CD4-positive, alpha-beta T cell treated with Interleukin-17A for 1 hour (primary cell): ENCODE data around the gene EEFSEC.

Experiments
- DNase-seq: peaks from one replicate; pipeline ENCODE4 v3.0.0-alpha.2; 2020

Gene EEFSEC

DNA sequence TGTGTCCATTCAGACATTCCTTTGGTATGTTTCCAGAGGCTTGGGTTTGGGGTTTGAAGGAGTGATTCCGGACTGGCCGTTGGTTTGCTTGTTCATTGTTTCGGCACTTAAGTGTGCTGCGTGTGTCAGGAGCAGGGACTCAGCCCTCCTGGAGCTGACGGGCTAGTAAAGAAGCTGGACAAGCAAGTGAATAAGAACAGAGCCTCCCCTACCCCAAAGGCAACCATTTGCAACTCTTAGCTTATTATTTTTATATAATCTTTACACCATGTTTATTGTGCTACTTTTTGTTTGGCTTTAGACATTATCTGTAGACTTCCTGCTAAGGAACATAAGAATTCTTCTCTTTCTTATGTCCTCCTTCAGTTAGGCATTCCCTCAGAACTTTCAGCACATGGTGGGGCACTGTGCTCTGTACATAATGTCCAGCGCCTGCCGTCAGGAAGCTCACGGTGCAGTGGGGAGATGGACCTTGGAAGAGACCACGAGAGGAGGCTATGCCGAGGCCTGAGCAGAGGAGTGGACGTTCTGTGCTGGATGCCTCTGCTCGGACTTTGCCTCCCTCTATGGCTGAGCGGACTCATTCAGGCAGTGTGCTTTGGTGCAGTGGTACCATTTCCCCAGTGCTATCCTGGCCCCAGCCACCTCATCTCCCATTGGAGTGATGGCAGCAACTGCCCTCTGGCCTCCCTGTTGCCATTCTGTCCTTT, 65.4 kb downstream of the EEFSEC start:
- DNase-seq = no peak

DNA sequence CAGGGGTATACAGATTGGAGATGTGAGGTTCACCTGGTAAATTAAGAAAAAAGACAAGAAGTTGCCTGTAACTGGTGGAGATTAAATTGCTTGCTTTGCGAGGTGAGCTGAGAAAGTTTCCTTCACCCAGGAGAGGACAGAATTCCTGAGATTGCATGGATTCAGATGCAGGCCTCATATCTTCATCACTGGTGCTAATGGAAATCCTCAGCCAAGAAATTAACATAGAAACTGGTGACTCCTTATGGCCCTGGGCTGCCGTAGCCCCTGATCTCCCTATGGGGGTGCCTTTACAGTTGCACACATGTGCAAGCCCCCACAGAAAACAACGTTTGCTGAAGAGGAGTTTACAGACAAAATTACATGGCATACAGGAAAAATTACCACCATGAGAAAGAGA, 68.0 kb downstream of the EEFSEC start:
- no peak for DNase-seq

DNA sequence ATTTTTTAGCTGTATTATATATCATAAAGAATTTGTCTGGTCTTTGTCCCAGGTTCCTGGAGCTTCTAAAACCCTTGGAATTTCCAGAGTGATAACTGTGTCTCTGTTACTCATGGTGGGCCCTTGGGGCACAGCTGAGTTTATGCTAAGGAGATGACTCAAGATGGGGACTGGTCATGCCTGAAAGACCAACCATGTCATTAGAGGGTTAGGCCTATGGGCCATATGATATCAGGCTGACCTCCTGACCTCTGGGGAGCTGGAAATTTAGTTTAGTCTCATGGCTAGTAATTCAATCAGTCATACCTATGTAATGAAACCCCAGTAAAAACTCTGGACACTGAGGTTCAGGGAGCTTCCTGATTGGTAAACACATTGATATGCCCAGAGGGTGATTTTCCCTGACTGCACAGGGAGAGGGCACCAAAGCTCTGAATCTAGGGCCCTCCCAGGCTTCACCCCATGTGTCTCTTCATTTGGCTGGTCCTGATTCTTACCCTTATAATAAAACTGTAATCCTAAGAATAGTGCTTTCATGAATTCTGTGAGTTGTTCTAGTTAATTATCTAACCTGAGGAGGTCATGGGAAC, 69.6 kb downstream of the EEFSEC start:
- DNase-seq = no peak

DNA sequence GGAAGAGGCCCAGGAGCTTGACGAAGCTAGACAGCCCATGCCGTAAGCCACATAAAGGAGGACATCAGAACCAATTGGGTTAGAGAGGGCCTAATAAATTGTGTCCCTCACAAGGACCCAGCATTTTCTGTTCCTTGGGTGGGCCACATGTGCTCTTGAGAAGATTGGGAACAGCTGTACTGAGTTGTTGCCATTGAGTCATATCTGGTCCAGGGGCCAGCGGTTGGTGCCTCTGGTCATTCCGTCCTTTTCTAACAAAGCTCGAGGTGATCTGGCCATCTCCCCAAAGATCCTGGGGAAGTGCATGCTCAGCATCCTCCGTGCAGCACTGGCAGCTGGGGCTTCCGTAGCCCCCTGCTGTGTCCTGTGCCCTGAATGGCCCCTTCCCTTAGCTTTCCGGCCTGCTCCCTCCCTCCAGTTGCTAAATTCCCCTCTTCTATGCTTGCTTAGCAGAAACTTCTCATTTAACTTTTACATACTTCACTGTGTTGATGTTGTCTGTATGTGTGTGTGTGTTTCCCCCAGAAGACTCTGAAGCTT, 73.0 kb downstream of the EEFSEC start:
- no peak for DNase-seq

DNA sequence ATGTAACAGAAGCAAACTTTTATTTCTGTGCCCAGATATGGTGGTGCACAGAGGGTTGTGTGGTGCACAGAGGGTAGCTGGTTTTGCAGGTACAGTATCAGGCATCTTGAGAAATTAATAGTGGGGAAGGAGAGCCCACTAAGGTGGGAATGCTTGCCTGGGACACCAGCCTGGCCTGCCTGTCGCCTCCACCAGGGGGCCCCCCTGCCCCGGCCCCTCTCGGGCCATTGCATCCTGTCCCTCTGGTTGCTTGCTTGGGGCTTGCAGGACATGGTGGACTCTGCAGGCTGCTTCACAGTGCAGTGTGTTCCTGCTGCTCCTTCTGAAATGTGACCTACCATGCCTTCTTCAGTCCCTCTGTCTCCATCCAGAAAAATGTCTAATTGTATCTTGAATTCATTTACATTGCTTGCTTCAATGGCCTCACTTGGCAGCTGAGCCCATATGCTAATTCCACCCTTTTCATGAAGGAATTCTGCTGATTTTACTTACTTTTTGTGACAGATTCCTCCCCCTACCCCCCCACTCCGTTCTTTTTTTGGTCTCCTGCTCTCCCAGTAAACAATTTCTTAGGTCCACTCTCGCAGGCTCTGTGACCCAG, 73.6 kb downstream of the EEFSEC start:
- peak; percentile 16 for DNase-seq

DNA sequence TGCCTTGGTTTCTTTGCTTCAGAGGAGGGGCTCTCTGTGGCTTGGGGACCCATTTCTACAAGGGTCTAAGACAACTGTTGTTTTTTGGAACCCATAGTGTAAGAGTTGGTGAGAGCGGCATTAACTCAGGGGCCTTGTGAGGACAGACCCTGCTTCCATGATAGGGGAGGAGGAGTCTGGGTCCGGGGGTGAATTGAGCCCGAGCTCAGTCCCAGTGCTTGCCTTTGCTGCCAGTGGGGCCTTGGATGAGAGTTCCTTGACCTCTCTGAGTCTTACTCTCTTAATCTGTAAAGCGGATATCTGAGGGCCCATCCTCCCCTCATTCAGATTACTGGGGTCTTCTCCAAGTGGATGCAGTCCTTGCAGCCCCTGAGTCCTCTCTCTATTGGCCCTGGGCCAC, 74.2 kb downstream of the EEFSEC start:
- DNase-seq = no peak

DNA sequence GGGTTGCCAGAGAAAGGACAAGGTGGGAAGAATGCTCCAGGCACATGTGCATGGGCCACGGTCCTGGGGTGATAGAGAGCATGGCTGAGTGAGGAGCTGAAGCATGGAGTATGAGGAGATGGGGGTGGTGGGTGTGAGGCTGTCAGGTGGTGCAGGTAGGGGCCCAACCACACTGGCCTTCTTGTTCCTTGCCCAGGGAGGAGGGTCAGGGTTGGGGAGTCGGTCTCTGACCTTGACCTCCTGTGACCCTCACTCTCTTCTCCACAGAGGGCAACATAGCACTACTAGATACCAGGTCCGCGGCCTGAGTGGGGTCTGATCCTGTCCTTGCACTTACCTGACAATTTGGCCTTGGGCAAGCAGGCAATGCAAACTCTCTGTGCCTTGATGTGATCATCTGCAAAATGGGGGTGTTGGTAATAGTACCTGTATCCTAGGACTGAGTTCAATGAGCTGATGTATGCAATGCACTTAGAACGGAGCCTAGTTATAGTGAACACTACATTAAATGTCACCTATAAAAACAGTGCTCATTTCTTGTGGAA, 75.2 kb downstream of the EEFSEC start:
- DNase-seq = no peak

DNA sequence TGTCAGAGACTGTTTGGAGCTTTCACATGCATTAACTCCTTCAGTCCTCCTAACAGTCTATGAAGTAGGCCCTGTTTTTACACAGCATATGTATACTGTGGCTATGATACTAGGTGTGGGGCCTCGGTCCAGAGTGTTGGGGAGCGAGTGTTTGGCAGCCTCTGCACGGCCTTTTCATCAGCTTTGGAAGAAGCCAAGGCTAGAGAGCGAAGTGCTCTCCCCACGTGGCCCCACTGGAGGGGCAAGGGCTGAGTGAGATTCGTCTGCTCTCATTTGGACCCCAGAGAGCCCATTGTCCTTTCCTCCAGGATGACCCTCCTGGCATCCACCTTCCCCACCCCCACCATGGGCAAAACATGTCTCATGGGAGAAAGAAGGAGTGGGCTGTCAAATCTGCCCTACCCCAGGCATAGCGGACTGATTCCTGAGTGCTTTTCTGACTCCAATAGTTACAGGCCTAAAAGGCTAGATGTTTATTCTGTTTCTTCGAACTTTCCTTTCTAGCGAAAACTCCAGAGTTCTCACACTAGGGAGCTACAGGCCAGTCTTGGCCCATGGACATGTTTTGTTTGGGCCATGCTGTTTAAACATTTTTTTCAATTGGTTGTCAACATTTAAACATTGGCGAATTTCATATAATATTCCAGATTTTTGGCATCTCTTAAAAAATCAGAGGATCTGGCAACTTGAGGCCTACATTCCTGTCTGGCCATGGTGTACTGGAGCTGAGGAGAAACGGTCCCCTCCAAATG, 76.0 kb downstream of the EEFSEC start:
- no peak for DNase-seq

DNA sequence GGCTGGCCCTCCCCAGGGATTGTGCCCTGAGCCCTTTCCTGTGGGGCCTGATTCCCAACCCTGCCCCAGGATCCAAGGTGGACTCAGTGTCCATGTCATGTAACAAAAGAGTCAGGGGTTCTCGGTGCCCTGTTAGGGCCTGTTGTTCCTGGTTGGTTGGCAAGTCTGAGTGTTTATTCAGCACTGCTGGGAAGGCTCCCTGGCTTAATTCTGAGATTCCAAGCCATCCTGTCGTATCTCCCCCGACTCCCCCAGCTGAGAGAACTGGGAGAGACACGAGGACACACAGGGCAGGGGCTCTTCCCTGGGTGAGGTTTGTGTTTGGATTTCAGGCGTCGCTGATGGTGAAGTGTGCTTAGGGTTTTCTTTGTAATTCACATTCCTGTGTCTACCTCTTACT, 78.3 kb downstream of the EEFSEC start:
- DNase-seq = no peak

DNA sequence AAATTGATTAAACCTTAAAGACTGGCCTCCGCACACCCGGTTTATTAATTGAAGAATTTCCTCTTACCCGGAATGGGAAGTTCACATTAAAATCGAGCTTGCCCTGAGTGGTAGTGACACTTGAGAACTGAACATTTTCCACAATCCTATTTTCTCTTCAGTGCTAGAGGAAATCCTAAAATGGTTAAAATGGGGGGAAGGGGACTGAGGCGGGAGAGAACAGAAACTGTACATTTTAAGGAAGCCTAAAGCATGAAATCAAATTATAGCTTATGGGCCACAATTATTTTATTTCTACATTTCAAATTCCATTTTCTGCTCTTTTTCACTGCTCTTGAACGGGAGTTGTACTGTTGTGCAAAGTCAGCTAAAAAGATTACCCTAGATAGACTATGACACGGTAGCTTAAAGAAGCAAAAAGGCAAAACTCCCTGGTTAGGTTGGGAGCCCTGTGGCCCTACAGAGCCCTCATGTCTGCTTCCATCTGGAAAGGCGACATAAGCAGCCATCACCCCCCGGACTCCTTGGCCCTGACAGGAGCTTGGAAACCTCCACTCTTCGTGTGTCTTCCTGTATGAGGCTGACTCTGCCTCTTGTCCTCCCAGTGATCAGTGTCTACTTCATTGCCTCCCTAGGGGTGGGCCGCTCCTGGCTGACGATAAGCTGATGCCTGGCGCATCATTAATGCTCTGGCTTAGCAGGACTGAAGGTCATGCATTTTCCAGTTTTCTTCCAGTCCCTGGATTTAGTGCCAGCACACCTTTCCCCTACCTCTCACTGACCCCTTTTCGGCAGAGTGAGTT, 79.3 kb downstream of the EEFSEC start:
- DNase-seq = no peak

DNA sequence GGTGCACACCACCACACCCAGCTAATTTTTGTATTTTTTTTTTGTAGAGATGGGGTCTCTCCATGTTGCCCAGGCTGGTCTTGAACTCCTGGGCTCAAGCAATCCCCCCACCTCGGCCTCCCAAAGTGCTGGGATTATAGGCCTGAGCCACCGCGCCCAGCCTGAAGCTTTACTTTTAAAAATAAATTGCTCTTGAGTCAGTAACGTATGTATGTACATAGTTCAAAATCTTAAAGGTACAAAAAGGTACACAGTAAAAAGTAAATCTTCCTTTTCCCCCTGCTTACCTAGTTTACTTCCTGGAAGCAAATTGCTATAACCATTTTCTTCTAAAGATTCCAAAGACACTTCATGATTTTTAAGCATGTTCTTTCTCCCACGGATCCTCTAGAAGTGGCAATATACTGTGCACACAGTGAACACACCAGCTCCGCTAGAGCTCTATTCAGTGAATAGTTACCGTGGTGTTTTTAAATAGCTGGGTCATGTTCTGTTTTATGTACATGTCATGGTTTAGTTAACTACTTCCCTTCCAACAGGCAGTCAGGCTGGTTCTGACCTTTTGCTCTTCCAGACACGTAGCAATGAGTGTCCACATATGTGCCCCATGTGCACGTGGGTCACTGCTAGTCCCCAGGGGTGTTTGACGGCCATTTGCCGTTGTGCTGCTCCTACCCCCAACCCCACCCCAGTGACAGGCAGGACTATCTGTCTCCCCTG, 82.1 kb downstream of the EEFSEC start:
- no peak for DNase-seq

DNA sequence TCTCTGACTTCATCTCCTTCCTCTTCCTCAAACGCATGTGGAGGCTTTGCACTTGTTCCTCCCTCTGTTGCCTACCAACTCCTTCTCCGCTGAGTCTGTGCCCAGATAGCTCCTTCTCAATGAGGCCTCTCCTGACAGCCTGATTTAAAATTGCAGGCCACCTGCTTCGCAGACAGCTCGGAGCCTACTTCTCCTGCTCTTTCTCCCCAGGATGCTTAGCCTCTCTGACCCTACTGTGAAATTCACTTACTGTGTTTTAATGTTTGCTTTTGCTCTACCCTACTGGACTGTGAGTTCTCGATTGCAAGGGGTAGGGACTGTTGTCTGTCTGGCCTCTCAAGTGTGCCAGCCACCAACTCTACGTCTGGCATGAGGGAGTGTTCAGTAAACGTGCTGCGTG, 83.4 kb downstream of the EEFSEC start:
- DNase-seq = no peak

DNA sequence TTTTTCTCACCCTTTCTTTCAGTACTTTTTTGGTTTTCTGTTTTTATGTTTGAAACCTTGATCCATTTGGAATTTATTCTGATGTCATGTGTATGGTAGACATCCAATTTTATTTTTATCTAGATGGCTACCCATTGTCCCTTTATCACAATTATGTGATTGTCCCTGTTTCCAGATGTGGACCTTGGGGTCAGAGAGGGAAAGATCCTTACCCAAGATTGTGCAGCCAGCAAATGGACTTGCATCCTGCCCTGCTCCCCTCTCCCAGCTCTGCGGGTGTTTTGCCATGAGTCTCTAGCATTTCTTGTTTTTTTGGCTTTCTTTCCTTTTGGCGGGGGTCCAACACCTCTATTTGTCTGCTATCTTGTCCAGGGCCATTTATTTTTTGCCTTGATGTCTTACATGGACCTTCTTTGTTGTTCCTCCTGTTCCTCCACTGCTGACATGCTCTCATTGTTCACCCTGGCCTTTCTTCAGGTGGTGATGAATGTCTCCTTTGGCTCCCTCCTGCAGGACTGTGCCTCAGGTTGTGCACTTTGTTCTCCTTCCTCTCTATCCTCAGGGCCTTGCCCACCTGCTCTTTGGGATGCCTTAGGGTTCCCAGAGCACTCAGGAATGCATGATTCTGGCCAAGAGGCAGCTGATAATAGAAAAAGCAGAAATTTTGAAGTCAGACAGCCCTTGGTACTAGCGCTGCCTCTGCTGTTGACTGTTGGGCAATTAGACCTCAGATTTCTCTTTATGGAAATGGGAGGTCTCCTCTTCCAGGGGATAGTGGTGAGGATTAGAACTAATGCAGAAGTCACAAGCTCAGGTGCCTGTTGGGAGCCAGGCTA, 84.3 kb downstream of the EEFSEC start:
- no peak for DNase-seq

DNA sequence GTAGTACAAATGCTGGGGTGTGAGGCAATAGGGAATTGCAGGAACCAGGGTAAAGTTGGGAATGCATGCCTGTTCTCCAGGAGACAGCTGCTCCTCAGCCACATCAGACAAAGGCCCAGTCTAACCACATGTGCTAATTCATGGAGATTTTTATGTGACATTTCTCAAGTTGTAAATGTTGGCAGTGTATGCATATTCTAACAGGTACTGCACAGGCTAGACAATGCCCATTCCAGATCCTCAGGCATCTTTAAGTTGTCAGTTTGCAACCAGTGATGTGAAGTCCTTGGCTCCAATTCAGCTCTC, 84.9 kb downstream of the EEFSEC start:
- DNase-seq = no peak

DNA sequence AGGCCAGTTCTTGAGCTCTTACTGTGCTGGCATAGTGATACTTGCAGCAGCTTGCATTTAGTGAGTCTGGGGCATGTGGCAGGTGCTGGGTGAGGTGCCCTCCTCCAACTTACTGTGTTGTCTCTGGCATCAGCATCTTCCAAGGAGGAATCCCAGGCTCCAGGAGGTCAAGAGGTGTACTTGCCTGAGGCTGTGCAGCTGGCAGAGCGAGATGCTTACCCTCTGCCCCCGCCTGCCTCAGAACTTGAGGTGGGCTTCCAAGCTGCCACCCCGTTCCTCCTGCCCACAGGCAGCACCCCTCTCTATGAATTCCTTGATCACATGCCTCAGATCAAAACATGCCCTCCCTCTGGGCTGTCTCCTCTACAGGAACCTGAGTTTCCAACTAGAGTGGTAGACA, 86.0 kb downstream of the EEFSEC start:
- DNase-seq = no peak

DNA sequence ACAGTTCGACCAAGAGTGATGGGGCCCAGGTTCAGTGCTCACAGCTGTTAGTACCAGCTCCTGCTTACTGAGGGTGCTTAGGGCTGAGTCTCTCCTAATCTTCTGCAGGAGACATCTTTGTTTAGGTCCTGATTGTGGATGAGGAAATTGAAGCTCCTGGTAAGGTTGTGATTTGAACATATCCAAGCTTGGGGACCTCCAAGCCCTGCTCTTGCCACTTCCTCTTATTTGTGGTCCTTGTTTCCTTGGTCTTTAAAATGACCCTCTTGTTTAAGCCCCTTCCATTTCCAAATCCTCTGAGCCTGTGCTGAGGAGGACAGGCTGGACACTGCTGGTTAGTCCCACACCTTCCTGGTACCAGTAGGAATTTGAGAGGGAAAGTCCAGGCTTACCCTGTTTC, 87.0 kb downstream of the EEFSEC start:
- DNase-seq = no peak

DNA sequence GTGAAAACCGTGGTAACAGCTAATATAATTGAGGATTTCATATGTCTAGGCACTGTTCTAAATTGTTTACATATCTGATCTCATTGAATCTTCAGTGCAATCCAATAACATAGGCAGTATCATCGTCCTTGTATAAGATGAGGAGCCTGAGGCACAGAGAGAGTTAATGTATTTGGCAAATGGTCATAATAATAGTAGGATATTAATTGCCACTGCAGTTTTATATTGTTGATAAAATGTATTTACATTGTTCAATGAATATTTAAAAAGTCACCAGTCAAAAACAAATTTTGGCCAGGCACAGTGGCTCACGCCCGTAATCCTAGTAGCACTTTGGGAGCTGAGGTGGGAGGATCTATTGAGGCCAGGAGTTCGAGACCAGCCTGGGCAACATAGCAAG, 88.5 kb downstream of the EEFSEC start:
- no peak for DNase-seq

DNA sequence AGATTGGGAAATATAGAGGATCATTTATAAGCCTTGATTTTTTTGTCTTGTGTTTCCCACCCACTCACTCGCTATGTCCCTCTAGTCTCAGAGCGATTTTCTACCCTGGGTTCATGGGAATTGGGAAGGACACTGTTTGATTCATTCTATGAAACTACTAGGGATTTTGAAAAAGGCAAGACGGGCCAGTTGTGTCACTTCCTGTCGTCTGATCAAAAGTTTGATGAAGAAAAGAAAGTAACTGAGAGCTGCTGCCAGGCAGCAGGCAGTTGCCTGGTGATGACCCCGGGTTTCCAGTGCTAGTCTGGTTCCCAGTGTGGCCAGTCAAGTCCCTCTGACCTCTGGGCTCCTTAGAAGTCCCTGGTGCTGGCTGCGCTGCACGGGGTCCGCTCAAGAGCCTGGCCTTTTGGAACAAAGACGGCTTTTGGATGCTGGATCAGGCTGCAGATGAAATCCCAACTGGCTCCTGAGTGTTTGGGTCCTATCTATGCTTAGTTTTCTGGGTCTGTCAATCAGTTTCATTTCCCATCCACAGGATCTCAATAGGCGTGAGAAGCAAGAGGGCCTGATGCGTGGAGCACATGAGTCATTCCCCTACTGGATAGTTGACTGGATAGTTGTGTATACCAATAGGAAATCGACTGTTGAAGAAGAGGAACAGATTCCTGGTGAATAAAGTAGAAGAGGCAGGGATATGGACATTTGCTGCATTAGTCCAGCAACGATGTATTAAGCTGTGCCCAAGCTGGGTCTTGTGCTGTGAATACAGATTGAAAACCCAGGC, 89.7 kb downstream of the EEFSEC start:
- DNase-seq = peak; percentile 12

DNA sequence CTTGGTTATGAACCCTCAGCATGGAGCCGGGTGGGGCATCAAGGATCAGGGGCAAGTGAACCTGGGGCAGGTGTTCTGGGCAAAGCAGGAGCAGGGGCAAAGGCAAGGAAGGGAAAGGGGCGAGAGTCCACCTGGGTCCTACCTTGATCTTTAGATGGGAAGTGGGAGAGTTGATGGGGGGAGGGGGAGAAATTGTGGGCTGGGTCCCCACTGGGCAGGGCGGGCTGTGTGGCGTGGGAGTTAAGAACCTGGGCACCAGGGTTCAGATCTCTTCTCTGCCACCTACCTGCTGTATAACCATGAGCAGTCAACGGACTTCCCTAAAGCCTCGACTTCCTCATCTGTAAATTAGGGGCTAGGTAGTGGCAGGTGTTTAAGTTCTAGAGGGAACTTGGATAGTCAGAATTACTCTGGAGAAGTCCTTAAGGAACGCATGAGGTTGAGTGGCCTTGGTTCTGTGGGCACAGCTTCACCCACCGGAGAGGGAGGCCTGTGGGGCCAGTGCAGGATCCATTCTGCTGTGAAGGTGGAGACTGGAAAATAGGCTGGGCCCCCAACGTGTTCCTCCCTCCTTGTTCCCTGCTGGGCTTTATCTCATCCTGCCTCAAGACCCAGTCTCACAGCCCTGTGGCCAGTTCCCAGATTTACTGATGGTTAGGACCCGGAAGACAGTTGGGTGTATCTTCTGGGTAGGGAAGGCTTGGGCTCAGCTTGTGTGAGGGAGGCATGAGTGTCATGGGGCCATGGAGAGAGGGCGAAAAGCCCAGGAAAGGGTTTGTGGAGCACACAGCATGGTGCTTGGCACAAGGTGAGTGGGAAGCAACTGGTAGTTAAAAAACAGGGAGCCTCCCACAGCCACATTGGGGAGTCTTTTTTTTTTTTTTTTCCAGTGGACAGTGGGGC, 90.6 kb downstream of the EEFSEC start:
- DNase-seq = no peak
